GM23338 (cell line): ENCODE measurements around the gene CEP68. TPM values are rescaled to one million over a fixed set of nuclear protein-coding genes. Genes with fewer than 3 reads are reported as not detected.

Experiments
- ATAC-seq: fragments of 200-7000 bp; cut with Tn5 transposase; 3 replicates; pipeline ENCODE4 v1.9.1; 2020
- DNase-seq: peaks from one replicate; pipeline ENCODE4 v3.0.0-alpha.2; 2015; ENCODE audit warnings: low spot score
- H2AFZ ChIP-seq: fragments of 200-600 bp; sonication (generic); 2 replicates; pipeline ENCODE4 v1.8.0; 2016; ENCODE audit warnings: antibody characterized with exemption, mild to moderate bottlenecking, moderate library complexity
- H3F3A ChIP-seq: fragments of 200-600 bp; sonication (generic); replicated peaks from 2 replicates; pipeline ENCODE4 v1.8.0; 2017; ENCODE audit warnings: antibody characterized with exemption, mixed run types, low read depth
- H3K27ac ChIP-seq: fragments of 200-600 bp; sonication (generic); 2 replicates; pipeline ENCODE4 v1.6.1; 2016; ENCODE audit warnings: low read depth
- H3K27me3 ChIP-seq: fragments of 200-600 bp; sonication (generic); 2 replicates; pipeline ENCODE4 v1.8.0; 2016; ENCODE audit warnings: mild to moderate bottlenecking, mixed run types, moderate library complexity; ENCODE audit not compliant: insufficient read depth
- H3K36me3 ChIP-seq: fragments of 200-600 bp; sonication (generic); 2 replicates; pipeline ENCODE4 v1.8.0; 2016; ENCODE audit warnings: mild to moderate bottlenecking; ENCODE audit not compliant: insufficient read depth
- H3K4me1 ChIP-seq: fragments of 200-600 bp; sonication (generic); 2 replicates; pipeline ENCODE4 v1.8.0; 2016; ENCODE audit warnings: mild to moderate bottlenecking, moderate library complexity; ENCODE audit not compliant: insufficient read depth
- H3K4me2 ChIP-seq: fragments of 200-600 bp; sonication (generic); 2 replicates; pipeline ENCODE4 v1.7.1; 2017; ENCODE audit warnings: mixed run types
- H3K4me3 ChIP-seq: fragments of 200-600 bp; sonication (generic); 2 replicates; pipeline ENCODE4 v1.6.1; 2016; ENCODE audit warnings: mixed run types
- H3K79me2 ChIP-seq: fragments of 200-600 bp; sonication (generic); replicated peaks from 2 replicates; pipeline ENCODE4 v1.8.0; 2017; ENCODE audit warnings: mild to moderate bottlenecking; ENCODE audit not compliant: insufficient read depth
- H3K9me2 ChIP-seq: fragments of 200-600 bp; sonication (generic); 2 replicates; pipeline ENCODE4 v1.8.0; 2017; ENCODE audit not compliant: insufficient read depth
- H4K20me1 ChIP-seq: fragments of 200-600 bp; sonication (generic); replicated peaks from 2 replicates; pipeline ENCODE4 v1.8.0; 2017; ENCODE audit warnings: mild to moderate bottlenecking; ENCODE audit not compliant: insufficient read depth
- H3K27ac Mint-ChIP-seq: 2 replicates; pipeline ENCODE4 v1.8.0; 2020; ENCODE audit warnings: inconsistent platforms, mild to moderate bottlenecking, moderate library complexity, mixed read lengths
- H3K27me3 Mint-ChIP-seq: 3 replicates; pipeline ENCODE4 v1.8.0; 2022; ENCODE audit warnings: low read depth, mild to moderate bottlenecking, moderate library complexity, mixed read lengths, inconsistent platforms; ENCODE audit not compliant: insufficient read depth, poor library complexity
- H3K36me3 Mint-ChIP-seq: 3 replicates; pipeline ENCODE4 v1.8.0; 2021; ENCODE audit warnings: low read depth, mild to moderate bottlenecking, inconsistent platforms, moderate library complexity, mixed read lengths
- H3K4me1 Mint-ChIP-seq: 3 replicates; pipeline ENCODE4 v1.8.0; 2020; ENCODE audit warnings: mild to moderate bottlenecking, inconsistent platforms, mixed read lengths
- H3K4me3 Mint-ChIP-seq: 3 replicates; pipeline ENCODE4 v1.8.0; 2021; ENCODE audit warnings: moderate library complexity, mild to moderate bottlenecking, inconsistent platforms, mixed read lengths
- H3K9me3 Mint-ChIP-seq: 3 replicates; pipeline ENCODE4 v1.8.0; 2020; ENCODE audit warnings: moderate library complexity, mild to moderate bottlenecking, inconsistent platforms, mixed read lengths
- CTCF ChIP-seq, 2 experiments: fragments of 200-600 bp in 1 of 2; sonication (generic) in 1 of 2; conservative IDR thresholded peaks; 2 replicates each; pipeline versions ENCODE4 v1.5.1 to v1.6.1; 2016 to 2017; ENCODE audit warnings: antibody characterized with exemption in 2 of 2, low read depth in 2 of 2, mild to moderate bottlenecking in 2 of 2, moderate library complexity in 1 of 2
- ETS1 ChIP-seq: IDR thresholded peaks from 2 replicates; pipeline ENCODE4 v1.6.1; 2016; ENCODE audit warnings: antibody characterized with exemption
- EZH2 ChIP-seq: fragments of 200-600 bp; sonication (generic); IDR thresholded peaks from one replicate; pipeline ENCODE4 v1.8.0; 2017; ENCODE audit warnings: antibody characterized with exemption, mild to moderate bottlenecking, low read depth; ENCODE audit not compliant: unreplicated experiment
- JUNB ChIP-seq: IDR thresholded peaks from one replicate; pipeline ENCODE4 v1.6.1; 2016; ENCODE audit warnings: antibody characterized with exemption; ENCODE audit not compliant: unreplicated experiment
- REST ChIP-seq: IDR thresholded peaks from one replicate; pipeline ENCODE4 v1.6.1; 2018; ENCODE audit warnings: antibody characterized with exemption; ENCODE audit not compliant: unreplicated experiment
- ZNF114 ChIP-seq: fragments of 250-450 bp; sonication (Bioruptor Pico); IDR thresholded peaks from 2 replicates; pipeline ENCODE4 v1.5.0; 2020; ENCODE audit warnings: mild to moderate bottlenecking, moderate library complexity
- ZNF462 ChIP-seq: fragments of 250-450 bp; sonication (Bioruptor Pico); IDR thresholded peaks from 2 replicates; pipeline ENCODE4 v1.5.0; 2020; ENCODE audit warnings: mild to moderate bottlenecking, moderate library complexity
- polyA plus RNA-seq: library from polyadenylated mRNA; unstranded; fragments of >200 nt; fragmentation: Nextera tagmentation; extraction: Ambion mirVana; gene quantifications from 2 replicates; pipeline ENCODE4 v1.2.1, GENCODE V29; 2016
- total RNA-seq: library from RNA; depleted of rRNA; stranded (reverse); fragments of >200 nt; shearing (Covaris generic); gene quantifications from 2 replicates; pipeline ENCODE4 v1.2.3, GENCODE V29; 2014

Gene CEP68
- total and polyA plus RNA-seq, 2 experiments from 2014 or later = 13.0 to 24.4 TPM

GRCh38 chr2:65020943-65021528, 35.2 kb upstream of the CEP68 start (continued):
- TF ChIP-seq REST = no peak
- TF ChIP-seq EZH2 = no peak

DNA sequence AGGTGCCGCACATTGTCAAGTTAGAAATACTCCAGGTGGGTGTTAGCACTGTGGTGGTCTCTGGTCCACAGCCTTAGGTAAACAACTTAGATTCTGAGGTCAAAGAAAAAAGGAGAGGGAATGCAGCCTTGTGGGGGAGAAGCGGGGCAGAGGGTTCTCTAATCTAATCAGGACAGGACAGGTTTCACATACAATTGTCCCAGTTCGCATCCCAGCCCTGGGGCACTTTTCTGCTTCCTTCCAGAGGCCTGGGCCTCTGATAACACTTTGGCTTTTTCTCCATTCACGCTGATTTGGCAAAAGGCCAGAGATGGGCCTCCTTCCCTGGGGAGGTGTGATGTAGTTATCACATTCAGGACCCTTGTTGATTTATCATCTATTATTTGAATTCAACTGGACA, 34.5 kb upstream of the CEP68 start:
- Mint-ChIP-seq H3K4me1 (peaks cover 4% of the 10 kb centered on the region), H3K27me3 (peaks cover 5% of the 10 kb centered on the region), H3K27ac (no peak overlapping the region), H3K36me3 (no peaks in the 10 kb centered on the region; the same call in none of the 3 replicates), H3K9me3 (no peaks in the 10 kb centered on the region), H3K4me3 (no peak overlapping the region)
- Histone ChIP-seq H3K36me3 (0 out of 2 replicates have a peak, but pooled peaks cover 2% of the 10 kb centered on the region), H3K4me1 (no peaks in the 10 kb centered on the region), H3K4me3 (no peak overlapping the region), H3K4me2 (no peak overlapping the region), H3K9me2 (no peaks in the 10 kb centered on the region), H2AFZ (no peak overlapping the region), H3K27me3 (no peaks in the 10 kb centered on the region), H4K20me1 (peaks cover 4% of the 10 kb centered on the region; the same call in 1 of the 2 replicates), H3K79me2 (no peaks in the 10 kb centered on the region), H3F3A (no peaks in the 10 kb centered on the region), H3K27ac (no peak overlapping the region)
- DNase-seq (no peak), ATAC-seq (no peak)
- TF ChIP-seq ZNF462 (no peak), ZNF114 (CRISPR knock-in tag) (no peak), ETS1 (no peak), CTCF (conservative IDR thresholded peaks at IDR 0.05; ENCODE audit: low read depth in 2 of 2) (no peak), JUNB (no peak), REST (no peak)
